ENCODE results near the gene DGLUCY. TPM values are rescaled to one million over a fixed set of nuclear protein-coding genes. Genes with fewer than 3 reads are reported as not detected.

DGLUCY gene
- total and polyA plus RNA-seq, 2 of the 8 experiments (the other 6 are each of a cell fraction or from before 2014, with no cell fraction given) = 24.9 to 31.8 TPM

- Histone ChIP-seq H3K36me3 (ENCODE audit: control insufficient read depth in 2 of 4, insufficient read depth in 4 of 4, low read length in 3 of 4) (no peaks in the 10 kb centered on the region), H3K9ac (replicated peaks in 1 of 4; ENCODE audit: extremely low read depth in 1 of 4, low read depth in 3 of 4, low read length in 3 of 4) (no peak overlapping the region), H3K4me2 (ENCODE audit: insufficient read depth in 1 of 2, low read depth in 2 of 2, low read length in 2 of 2) (no peak overlapping the region), H3K79me1 (ENCODE audit: low read depth, low read length) (no peaks in the 10 kb centered on the region), H3K23ac (ENCODE audit: insufficient read length) (no peak overlapping the region), H4K5ac (ENCODE audit: insufficient read length, low read depth, low read length) (no peak overlapping the region), H2AK5ac (ENCODE audit: low read depth, low read length) (0 out of 2 replicates have a peak overlapping the region, but pooled peaks have one; percentile 24), H2BK20ac (ENCODE audit: low read length) (no peak overlapping the region), H4K91ac (replicated peaks; ENCODE audit: insufficient read length, low read length) (no peak overlapping the region), H3K27ac (ENCODE audit: low read depth, low read length) (no peak overlapping the region), H2BK120ac (replicated peaks; ENCODE audit: low read depth, low read length) (no peak overlapping the region), H3K14ac (ENCODE audit: insufficient read length) (no peak overlapping the region), H3K4me1 (replicated peaks in 1 of 4; ENCODE audit: control insufficient read depth in 3 of 4, insufficient read depth in 4 of 4, low read length in 3 of 4) (no peaks in the 10 kb centered on the region), H3K4me3 (ENCODE audit: extremely low read depth in 1 of 4, insufficient read depth in 2 of 4, low read depth in 3 of 4, low read length in 4 of 4) (no peak overlapping the region), H3K56ac (replicated peaks; ENCODE audit: insufficient read length, low read depth, low read length) (no peak overlapping the region), H2BK15ac (ENCODE audit: low read length) (no peak overlapping the region), H2BK12ac (ENCODE audit: low read depth, low read length) (no peak overlapping the region), H3K18ac (ENCODE audit: extremely low read depth, low read length) (no peak overlapping the region), H4K8ac (ENCODE audit: extremely low read depth, insufficient read depth, low read length) (no peak overlapping the region), H3K9me3 (ENCODE audit: insufficient read depth in 2 of 2, low read depth in 1 of 2, low read length in 1 of 2) (no peaks in the 10 kb centered on the region), H3K79me2 (ENCODE audit: control insufficient read depth in 1 of 2, insufficient read depth in 2 of 2, low read length in 2 of 2) (no peaks in the 10 kb centered on the region), H3K23me2 (ENCODE audit: low read depth, low read length) (no peaks in the 10 kb centered on the region), H2AFZ (ENCODE audit: low read length) (no peak overlapping the region), H4K20me1 (replicated peaks in 1 of 2; ENCODE audit: control insufficient read depth in 1 of 2, insufficient read depth in 2 of 2, low read length in 2 of 2) (no peaks in the 10 kb centered on the region), H3K27me3 (replicated peaks in 1 of 4; ENCODE audit: control insufficient read depth in 3 of 4, extremely low read depth in 1 of 4, insufficient read depth in 3 of 4, low read length in 3 of 4) (no peaks in the 10 kb centered on the region), H3K4ac (replicated peaks; ENCODE audit: insufficient read length, low read depth, low read length) (no peak overlapping the region), H2BK5ac (ENCODE audit: low read depth, low read length) (no peak overlapping the region)
- CTCF ChIA-PET (ENCODE audit: partially characterized antibody) = interaction anchor here (0.6 to 2.6 kb wide), 6 partner anchors 9 to 196 kb away, joined by 3 to 11 read pairs (median 3); no protein-coding TSS in a partner anchor
- DNase-seq (ENCODE audit: low read depth in 1 of 2, low spot score in 2 of 2) (no peak), FAIRE-seq (no peak)
- WGBS, 2 experiments (ENCODE audit: extremely low coverage in 1 of 2, insufficient coverage in 1 of 2, insufficient read length in 1 of 2, insufficient replicate concordance in 2 of 2, low coverage in 1 of 2, low lambda C conversion rate in 2 of 2, missing lambda C conversion rate in 1 of 2) = 90% methylated on average over 3 of the region's 3 CpGs; no CpG with 5 or more reads in 1 of the 2 experiments
- POLR2A ChIA-PET (ENCODE audit: partially characterized antibody) = interaction anchor here (1.5 to 3.9 kb wide), 2 partner anchors 16 to 19 kb away, joined by 5 to 21 read pairs; partner anchors contain the start of gene DGLUCY
- no peak for TF ChIP-seq CBX8 (IDR thresholded peaks at IDR 0.05; ENCODE audit: borderline replicate concordance, low read depth, low read length)
- TF ChIP-seq MAFK (IDR thresholded peaks at IDR 0.05; ENCODE audit: low read depth, low read length) = no peak
- TF ChIP-seq RFX5 (IDR thresholded peaks at IDR 0.05; ENCODE audit: borderline replicate concordance, low read depth, low read length) = no peak
- TF ChIP-seq BCL11A (IDR thresholded peaks at IDR 0.05; ENCODE audit: low read depth in 2 of 2, low read length in 2 of 2) = no peak
- TF ChIP-seq, protein P1, sequence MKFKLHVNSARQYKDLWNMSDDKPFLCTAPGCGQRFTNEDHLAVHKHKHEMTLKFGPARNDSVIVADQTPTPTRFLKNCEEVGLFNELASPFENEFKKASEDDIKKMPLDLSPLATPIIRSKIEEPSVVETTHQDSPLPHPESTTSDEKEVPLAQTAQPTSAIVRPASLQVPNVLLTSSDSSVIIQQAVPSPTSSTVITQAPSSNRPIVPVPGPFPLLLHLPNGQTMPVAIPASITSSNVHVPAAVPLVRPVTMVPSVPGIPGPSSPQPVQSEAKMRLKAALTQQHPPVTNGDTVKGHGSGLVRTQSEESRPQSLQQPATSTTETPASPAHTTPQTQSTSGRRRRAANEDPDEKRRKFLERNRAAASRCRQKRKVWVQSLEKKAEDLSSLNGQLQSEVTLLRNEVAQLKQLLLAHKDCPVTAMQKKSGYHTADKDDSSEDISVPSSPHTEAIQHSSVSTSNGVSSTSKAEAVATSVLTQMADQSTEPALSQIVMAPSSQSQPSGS (IDR thresholded peaks at IDR 0.05; ENCODE audit: low read length) = no peak
Measured at GRCh38 chr14:91098591-91098990, 15.3 kb upstream of the DGLUCY start.
